Loucy (cell line): ENCODE measurements around the gene ELL2.
A peak's percentile ranks its signal among the peaks of the same experiment; 100 is the strongest.

Experiments
- H2AFZ ChIP-seq: fragments of 200-600 bp; sonication (generic); 2 replicates; pipeline ENCODE4 v1.6.0; 2016; ENCODE audit warnings: antibody characterized with exemption, mild to moderate bottlenecking, low read length, moderate library complexity
- H3F3A ChIP-seq: fragments of 200-600 bp; 2 replicates; pipeline ENCODE4 v1.6.0; 2016; ENCODE audit warnings: antibody characterized with exemption, low read depth, mild to moderate bottlenecking
- H3K27me3 ChIP-seq: fragments of 200-600 bp; sonication (generic); 2 replicates; pipeline ENCODE4 v1.6.1; 2014; ENCODE audit warnings: low read length, mild to moderate bottlenecking; ENCODE audit not compliant: insufficient read depth, poor library complexity, severe bottlenecking
- H3K36me3 ChIP-seq: fragments of 200-600 bp; sonication (generic); 2 replicates; pipeline ENCODE4 v1.6.1; 2016; ENCODE audit warnings: low read length; ENCODE audit not compliant: insufficient read depth
- H3K4me1 ChIP-seq: fragments of 200-600 bp; sonication (generic); 2 replicates; pipeline ENCODE4 v1.5.1; 2014; ENCODE audit warnings: low read length, mild to moderate bottlenecking; ENCODE audit not compliant: insufficient read depth, poor library complexity, severe bottlenecking
- H3K4me2 ChIP-seq: fragments of 200-600 bp; sonication (generic); 2 replicates; pipeline ENCODE4 v1.6.0; 2014; ENCODE audit warnings: antibody characterized with exemption, low read length, low read depth, mild to moderate bottlenecking; ENCODE audit not compliant: poor library complexity, severe bottlenecking
- H3K4me3 ChIP-seq: fragments of 200-600 bp; sonication (generic); 2 replicates; pipeline ENCODE4 v1.5.1; 2014; ENCODE audit warnings: low read length, mild to moderate bottlenecking, mixed read lengths; ENCODE audit not compliant: poor library complexity, severe bottlenecking
- H3K79me2 ChIP-seq: fragments of 200-600 bp; sonication (generic); 2 replicates; pipeline ENCODE4 v1.6.1; 2014; ENCODE audit warnings: low read length; ENCODE audit not compliant: insufficient read depth
- H3K9ac ChIP-seq: fragments of 200-600 bp; sonication (generic); 2 replicates; pipeline ENCODE4 v1.6.0; 2014; ENCODE audit warnings: mild to moderate bottlenecking, low read depth, low read length, moderate library complexity; ENCODE audit not compliant: poor library complexity, severe bottlenecking
- H3K9me2 ChIP-seq: fragments of 200-600 bp; sonication (generic); replicated peaks from 2 replicates; pipeline ENCODE4 v1.6.1; 2016; ENCODE audit warnings: low read depth, low read length, mixed read lengths
- H3K9me3 ChIP-seq: fragments of 200-600 bp; sonication (generic); 2 replicates; pipeline ENCODE4 v1.6.1; 2014; ENCODE audit warnings: mild to moderate bottlenecking, antibody characterized with exemption, low read length, low read depth; ENCODE audit not compliant: insufficient read depth
- H4K20me1 ChIP-seq: fragments of 200-600 bp; sonication (generic); 2 replicates; pipeline ENCODE4 v1.6.0; 2014; ENCODE audit warnings: antibody characterized with exemption, low read length, mild to moderate bottlenecking; ENCODE audit not compliant: insufficient read depth, poor library complexity, severe bottlenecking
- EZH2phosphoT487 ChIP-seq: fragments of 200-600 bp; IDR thresholded peaks from 2 replicates; pipeline ENCODE4 v1.6.1; 2018; ENCODE audit warnings: antibody characterized with exemption, mild to moderate bottlenecking, moderate library complexity, borderline replicate concordance
- TF ChIP-seq, protein P1 (sequence below): fragments of 200-600 bp; sonication (generic); conservative IDR thresholded peaks from 2 replicates; pipeline ENCODE4 v1.5.1; 2014; ENCODE audit warnings: mild to moderate bottlenecking, antibody characterized with exemption, low read length

Gene ELL2

GRCh38 chr5:95919658-95920057 lies 42.0 kb downstream of the ELL2 start:
- no peak overlapping the region for H3K4me2 ChIP-seq
- H3K4me3 ChIP-seq = no peak overlapping the region
- H3K9me3 ChIP-seq = no peaks in the 10 kb centered on the region
- no peaks in the 10 kb centered on the region for H3K36me3 ChIP-seq
- no peak for TF ChIP-seq EZH2phosphoT487
- TF ChIP-seq, protein P1, sequence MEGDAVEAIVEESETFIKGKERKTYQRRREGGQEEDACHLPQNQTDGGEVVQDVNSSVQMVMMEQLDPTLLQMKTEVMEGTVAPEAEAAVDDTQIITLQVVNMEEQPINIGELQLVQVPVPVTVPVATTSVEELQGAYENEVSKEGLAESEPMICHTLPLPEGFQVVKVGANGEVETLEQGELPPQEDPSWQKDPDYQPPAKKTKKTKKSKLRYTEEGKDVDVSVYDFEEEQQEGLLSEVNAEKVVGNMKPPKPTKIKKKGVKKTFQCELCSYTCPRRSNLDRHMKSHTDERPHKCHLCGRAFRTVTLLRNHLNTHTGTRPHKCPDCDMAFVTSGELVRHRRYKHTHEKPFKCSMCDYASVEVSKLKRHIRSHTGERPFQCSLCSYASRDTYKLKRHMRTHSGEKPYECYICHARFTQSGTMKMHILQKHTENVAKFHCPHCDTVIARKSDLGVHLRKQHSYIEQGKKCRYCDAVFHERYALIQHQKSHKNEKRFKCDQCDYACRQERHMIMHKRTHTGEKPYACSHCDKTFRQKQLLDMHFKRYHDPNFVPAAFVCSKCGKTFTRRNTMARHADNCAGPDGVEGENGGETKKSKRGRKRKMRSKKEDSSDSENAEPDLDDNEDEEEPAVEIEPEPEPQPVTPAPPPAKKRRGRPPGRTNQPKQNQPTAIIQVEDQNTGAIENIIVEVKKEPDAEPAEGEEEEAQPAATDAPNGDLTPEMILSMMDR = no peak
- H3K9ac ChIP-seq = no peak overlapping the region
- H3K27me3 ChIP-seq = no peaks in the 10 kb centered on the region
- no peaks in the 10 kb centered on the region for H3K79me2 ChIP-seq
- no peaks in the 10 kb centered on the region for H4K20me1 ChIP-seq
- no peak overlapping the region for H2AFZ ChIP-seq
- peaks cover 45% of the 10 kb centered on the region for H3K4me1 ChIP-seq
- no peaks in the 10 kb centered on the region for H3K9me2 ChIP-seq
- no peaks in the 10 kb centered on the region for H3F3A ChIP-seq

- Histone ChIP-seq H4K20me1 (no peaks in the 10 kb centered on the region), H3K79me2 (no peaks in the 10 kb centered on the region), H3F3A (no peaks in the 10 kb centered on the region), H3K4me2 (no peak overlapping the region), H3K4me3 (no peak overlapping the region), H3K36me3 (no peaks in the 10 kb centered on the region), H2AFZ (no peak overlapping the region), H3K4me1 (peaks cover 35% of the 10 kb centered on the region), H3K9me3 (no peaks in the 10 kb centered on the region), H3K9me2 (no peaks in the 10 kb centered on the region), H3K27me3 (no peaks in the 10 kb centered on the region), H3K9ac (no peak overlapping the region)
- TF ChIP-seq, protein P1 = no peak
- TF ChIP-seq EZH2phosphoT487 = no peak
These were observed 43.1 kb downstream of the ELL2 start for GRCh38 chr5:95918421-95919006.

DNA sequence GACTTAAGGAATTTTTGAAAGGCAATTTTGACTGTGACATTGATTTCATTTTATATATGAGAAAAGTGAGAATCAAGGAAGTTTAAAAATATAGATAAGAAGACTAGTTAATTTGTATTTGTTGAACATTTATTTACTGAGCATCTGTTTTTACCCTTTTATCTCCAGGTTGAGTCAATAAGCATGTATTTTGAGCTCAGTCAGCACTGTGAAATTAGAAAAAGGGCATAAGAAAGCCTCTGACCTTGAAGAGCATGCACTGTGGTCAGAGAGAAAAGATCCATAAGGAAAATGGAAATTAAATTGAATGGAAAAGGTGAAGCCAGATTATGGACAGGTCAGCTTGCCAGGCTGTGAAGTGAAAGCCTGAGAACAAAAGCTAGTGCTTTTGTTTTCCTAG lies 44.4 kb downstream of the ELL2 start:
- H3K4me3 ChIP-seq = no peak overlapping the region
- H3K9ac ChIP-seq = peak overlapping the region; percentile 47
- no peaks in the 10 kb centered on the region for H3F3A ChIP-seq
- H3K4me2 ChIP-seq = peak overlapping the region; percentile 66
- no peaks in the 10 kb centered on the region for H3K79me2 ChIP-seq
- no peak overlapping the region for H2AFZ ChIP-seq
- H3K9me3 ChIP-seq = no peaks in the 10 kb centered on the region
- H3K27me3 ChIP-seq = no peaks in the 10 kb centered on the region
- no peak for TF ChIP-seq EZH2phosphoT487
- TF ChIP-seq, protein P1 = no peak
- no peaks in the 10 kb centered on the region for H3K9me2 ChIP-seq
- H3K4me1 ChIP-seq = peaks cover 34% of the 10 kb centered on the region
- no peaks in the 10 kb centered on the region for H4K20me1 ChIP-seq
- H3K36me3 ChIP-seq = no peaks in the 10 kb centered on the region
